Mammary epithelial cell (primary cell): ENCODE measurements around the gene ARL5C.

ENCODE experiments used
- CTCF ChIP-seq, 2 donors: IDR thresholded peaks in 1 of 2; conservative IDR thresholded peaks in 1 of 2; 2 replicates each; pipeline ENCODE4 v1.5.1; 2011 to 2012; ENCODE audit warnings: inconsistent platforms in 2 of 2, low read length in 2 of 2, mild to moderate bottlenecking in 2 of 2, control low read depth in 1 of 2, low read depth in 1 of 2; ENCODE audit not compliant: insufficient read depth in 1 of 2; ENCODE audit errors: extremely low read depth in 1 of 2
- EZH2 ChIP-seq: IDR thresholded peaks from 2 replicates; pipeline ENCODE4 v1.6.1; 2012; ENCODE audit warnings: low read length, inconsistent platforms, borderline replicate concordance

GRCh38 chr17:39107973-39108372, 58.0 kb downstream of the ARL5C start:
- no peak for TF ChIP-seq CTCF (conservative IDR thresholded peaks at IDR 0.05 in 1 of 2, IDR thresholded peaks at IDR 0.05 in 1 of 2; ENCODE audit: extremely low read depth in 1 of 2, insufficient read depth in 1 of 2, low read depth in 1 of 2, low read length in 2 of 2)
- TF ChIP-seq EZH2, result no peak
